GM18505 (cell line): Measurements from ENCODE around the gene USP6NL.

Source experiments
- ATAC-seq: cut with Tn5 transposase; IDR thresholded peaks from one replicate; pipeline ENCODE4 v1.9.1; 2021; ENCODE audit not compliant: unreplicated experiment
- POLR2A ChIP-seq: IDR thresholded peaks from 4 replicates; pipeline ENCODE4 v1.6.1; 2011; ENCODE audit warnings: borderline replicate concordance; ENCODE audit not compliant: insufficient read depth, insufficient read length; ENCODE audit errors: extremely low read depth

The USP6NL gene

DNA sequence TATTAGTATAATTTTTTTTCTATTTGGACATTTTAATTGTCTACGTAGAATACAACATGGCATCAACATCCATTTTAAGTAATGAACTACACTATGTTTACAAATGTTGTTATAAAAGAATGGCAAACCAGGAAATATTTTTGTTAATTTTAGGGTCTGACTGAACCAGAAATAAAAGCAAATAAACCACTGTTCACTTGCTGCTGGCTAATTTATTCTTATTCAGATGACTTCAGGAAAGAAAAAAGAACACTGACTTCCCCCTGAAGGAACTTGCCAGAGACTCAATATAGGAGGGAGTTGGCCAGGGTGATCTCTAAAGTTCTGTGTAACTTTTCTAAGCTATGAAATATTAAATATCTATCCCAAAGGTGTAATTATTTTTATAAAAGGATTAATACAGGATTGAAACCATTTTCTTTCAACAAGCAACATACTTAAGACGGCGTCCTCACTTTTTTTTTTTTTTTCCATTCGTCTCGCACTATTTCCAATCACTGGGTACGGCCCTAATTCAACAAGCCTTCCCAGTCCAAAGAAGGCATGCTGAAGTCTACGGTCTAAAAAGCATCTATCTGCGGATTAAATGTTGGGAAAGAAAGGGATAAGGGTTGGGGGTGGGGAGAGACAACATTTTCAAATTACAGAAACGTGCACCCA, 1.2 kb downstream of the USP6NL start:
- no peak for ATAC-seq
- TF ChIP-seq POLR2A = no peak

DNA sequence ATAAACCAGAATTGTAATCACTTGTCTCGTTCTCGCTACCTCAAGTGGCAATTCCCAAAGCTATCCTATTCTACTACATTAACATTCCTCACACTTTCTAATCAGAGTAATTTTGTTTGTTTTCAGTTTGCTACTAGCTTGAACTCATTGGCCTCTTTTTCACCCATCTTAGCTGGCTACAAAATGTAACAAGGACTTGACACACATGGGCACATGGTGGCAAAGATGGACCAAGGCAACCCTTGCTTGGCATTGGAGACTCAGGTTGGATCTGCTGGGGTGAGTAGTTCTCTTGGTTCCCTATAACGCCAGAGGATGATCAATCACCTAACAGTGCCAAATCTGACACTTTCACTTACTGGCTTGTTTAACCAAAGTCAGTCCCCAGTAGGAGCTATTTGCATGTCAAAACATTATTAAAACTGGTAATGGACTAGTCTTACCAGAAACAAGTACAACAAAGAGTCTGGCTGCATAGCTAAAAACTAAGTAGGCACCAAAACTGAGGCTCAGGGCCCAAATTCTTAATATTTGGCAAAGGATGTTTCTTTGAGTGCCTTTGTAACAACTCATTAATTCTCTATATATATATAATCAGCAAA, 1.9 kb downstream of the USP6NL start:
- TF ChIP-seq POLR2A = peak; percentile 65
- no peak for ATAC-seq

DNA sequence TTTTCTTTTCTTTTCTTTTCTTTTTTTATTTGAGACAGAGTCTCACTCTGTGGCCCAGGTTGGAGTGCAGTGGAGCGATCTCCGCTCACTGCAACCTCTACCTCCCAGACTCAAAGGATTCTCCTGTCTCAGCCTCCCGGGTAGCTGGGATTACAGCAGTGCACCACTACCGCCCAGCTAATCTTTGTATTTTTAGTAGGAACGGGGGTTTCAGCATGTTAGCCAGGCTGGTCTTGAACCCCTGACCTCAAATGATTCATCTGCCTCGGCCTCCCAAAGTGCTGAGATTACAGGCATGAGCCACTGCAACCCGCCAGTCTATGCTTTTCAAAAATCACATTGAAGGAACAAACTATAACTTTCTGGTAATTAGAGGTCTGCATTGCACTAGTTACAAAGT, 2.4 kb downstream of the USP6NL start:
- TF ChIP-seq POLR2A = no peak
- no peak for ATAC-seq

DNA sequence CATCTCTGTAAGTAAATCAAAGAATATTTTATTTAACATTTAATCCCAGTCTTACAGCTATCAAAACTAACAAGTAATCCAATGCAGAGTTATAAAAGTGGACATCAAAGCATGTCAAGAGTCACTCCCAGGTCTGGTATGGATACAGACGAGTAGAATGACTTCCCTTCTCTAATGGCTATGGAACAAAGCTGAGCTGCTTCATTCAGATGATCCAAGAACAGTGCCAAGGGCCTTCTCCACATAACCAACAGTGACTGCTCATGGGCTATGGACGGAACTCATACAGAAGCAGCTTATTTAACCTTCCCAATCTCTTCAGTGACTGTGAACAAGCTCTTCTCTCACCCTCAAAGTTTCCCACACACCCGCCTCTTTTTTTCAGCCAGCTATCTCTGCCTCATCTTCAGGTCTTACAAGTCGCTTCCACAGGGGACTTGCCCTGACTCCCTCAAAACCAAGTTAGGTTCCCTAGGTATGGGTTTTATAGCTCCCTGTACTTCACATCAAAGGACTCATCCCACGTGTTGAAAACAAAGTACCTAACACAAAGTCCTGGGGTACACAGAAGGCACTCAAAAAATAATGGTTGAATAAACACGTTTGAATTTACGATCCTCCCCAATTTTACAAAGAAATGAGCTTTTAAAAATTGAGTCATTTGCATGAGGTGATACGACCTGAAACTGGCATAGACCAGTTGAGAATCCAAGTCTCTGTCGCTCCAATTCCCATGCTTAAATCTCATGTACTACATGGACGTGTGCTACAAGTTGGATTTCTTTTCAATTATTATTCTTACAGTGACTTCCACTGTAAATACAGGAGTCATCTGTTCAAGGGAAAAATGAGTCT, 3.1 kb downstream of the USP6NL start:
- ATAC-seq = no peak
- no peak for TF ChIP-seq POLR2A

DNA sequence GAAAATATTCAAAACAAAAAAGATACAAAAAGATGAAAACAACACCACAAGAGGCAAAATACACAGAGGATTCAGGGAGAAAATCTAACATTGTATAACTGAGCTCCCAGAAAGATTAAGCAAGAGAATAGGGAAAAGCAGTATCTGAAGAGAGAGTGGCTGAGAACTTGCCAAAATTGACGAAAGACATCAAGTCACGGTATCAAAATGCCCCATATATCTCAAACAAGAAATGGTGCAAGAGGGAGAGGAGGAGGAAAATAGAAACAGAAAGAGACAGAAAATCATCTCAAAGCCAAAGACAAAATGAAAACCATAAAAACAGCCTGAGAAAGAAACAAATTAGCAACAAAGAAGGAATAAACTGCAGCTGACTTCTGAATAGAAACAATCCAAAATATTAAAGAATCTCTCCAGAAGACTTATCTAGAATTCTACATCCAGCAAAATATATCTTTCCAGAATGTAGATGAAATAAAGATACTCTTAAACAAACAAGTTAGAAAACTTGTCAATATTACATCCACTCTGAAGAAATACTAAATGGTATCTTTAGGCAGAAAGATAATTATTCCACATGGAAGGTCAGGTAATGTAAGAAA, 5.5 kb downstream of the USP6NL start:
- no peak for ATAC-seq
- TF ChIP-seq POLR2A = no peak

DNA sequence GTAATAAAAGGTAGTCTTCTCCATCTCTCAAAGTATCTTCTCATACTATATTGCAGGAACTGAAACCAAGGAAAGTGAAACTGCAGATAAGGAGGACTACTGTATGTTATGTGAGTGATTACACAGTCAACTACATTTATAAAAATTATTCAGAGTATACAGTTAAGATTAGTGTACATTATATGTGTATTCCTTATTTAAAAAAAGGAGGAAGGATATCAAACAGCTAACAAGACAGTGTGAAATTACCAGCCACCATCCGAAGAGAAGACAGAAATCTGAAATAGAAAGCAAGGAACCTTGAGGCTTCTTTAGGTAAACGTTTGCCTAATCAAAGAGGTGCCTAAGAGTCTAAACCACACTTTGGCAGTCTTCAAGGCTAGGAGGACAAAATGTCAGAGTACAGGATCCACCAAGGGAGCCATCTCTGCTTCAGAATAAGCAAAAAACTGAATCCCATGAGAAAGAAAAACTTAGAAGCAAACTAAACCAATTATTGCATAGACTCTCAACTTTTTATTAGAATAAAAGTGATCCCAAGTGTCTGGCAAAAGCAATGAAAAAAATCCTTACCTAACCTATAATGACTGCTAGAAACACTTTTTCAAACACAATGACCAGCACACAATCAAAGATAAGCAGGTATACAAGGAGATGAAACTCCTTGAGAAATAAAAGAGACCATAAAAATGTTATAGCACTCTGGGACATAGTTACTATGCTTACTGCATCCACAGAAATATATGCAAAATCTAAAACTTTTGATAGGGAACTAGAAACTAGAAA, 6.4 kb downstream of the USP6NL start:
- ATAC-seq = no peak
- no peak for TF ChIP-seq POLR2A

DNA sequence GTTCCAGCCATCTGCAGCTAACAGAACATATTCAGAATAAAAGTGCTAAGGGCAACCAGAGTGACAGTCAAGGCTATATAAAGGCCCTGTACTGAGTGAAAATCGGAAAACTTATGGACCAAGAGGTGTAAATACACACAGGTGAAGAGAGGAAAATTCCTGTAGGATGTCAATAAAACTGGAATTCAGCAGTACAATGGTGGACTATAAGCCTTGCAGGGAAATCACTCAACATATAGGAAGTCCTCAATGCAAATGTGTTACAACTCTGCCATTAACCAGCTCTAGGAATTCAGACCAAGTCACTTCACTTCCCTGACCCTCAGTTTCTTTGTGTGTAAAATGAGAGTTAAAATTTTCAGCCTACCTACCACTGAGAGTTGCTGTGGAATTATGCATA, 7.7 kb downstream of the USP6NL start:
- no peak for ATAC-seq
- TF ChIP-seq POLR2A = no peak

DNA sequence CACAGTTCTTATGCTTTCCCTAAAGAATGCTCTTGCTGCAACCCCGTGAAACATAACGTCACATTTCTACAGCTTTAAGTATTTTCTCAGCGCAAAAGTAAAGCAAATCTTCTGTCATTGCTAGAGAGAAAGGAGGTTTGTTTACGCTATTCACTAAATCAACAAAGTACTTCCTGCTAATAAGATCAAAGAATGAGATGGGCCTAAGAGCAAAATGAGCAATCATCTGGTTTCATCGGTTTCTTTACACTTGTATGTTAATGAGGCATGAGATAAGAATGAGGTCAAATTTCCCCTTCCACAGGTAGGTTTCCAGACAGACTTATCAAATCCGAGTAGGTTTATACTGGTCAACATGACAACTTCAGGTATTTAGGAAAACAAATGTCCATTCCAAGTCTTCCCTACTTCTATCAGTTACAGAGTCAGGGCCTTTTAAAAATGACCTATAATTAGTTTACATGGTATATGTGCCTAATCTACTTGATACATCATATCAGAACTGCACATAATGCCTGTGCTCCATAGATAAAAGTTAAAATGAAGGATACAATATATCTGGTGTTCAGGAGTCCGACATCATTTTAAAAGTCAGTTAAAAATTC, 8.4 kb downstream of the USP6NL start:
- ATAC-seq = peak; percentile 33
- TF ChIP-seq POLR2A = no peak

DNA sequence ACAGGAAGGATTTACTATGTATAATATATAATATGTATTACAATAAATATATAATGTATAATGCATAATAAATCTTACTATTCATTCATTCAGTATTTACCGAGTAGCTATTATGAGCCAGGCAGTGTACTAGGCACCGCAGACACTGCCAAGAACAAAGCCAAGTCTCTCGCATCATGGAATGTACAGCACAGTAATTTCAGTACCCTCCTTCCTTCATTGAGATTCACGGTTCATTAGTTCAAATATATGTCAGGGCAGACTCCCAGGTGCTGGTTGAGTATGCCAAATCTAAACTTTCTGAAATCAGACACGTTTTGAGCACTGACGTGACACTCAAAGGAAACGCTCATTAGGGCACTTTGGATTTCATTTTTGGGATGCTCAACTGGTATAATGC, 9.1 kb downstream of the USP6NL start:
- no peak for TF ChIP-seq POLR2A
- ATAC-seq = peak; percentile 40

DNA sequence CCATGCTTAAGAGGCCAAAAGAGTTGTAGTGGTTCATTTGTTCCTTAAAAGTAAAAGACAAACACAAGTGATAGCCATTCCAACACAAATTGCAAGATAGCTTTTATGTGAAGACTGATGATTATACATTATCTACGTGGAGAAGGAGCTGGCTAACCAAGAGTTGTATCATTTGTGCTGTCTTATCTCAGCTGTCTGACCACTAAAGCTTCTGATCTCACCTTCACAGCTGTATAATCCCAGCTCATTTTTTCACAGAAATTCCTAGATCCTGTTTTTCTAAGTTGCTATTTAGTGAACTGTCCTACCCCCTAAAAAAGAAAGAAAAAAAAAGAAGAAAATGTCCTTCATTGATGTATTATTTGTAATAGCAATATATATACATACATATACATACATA, 9.8 kb downstream of the USP6NL start:
- no peak for TF ChIP-seq POLR2A
- ATAC-seq = no peak

DNA sequence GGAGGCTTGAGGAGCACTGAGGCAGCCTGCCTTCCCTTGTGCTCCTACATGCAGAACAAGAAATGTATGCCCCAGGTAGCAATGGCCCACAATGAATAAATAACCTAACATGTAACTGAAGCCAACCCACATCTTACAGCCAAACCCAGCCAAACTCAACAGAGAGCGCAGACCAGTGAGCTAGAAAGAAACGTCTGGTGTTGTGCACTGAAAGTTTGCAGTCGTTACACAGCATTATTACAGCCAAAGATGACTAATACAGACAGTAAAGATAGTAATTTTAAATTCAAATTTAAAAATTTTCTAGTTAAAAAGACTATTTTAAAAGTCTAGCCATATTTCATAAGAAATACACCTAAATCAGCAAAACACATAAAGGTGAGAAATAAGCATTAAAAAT, 11.2 kb downstream of the USP6NL start:
- no peak for ATAC-seq
- TF ChIP-seq POLR2A = no peak

DNA sequence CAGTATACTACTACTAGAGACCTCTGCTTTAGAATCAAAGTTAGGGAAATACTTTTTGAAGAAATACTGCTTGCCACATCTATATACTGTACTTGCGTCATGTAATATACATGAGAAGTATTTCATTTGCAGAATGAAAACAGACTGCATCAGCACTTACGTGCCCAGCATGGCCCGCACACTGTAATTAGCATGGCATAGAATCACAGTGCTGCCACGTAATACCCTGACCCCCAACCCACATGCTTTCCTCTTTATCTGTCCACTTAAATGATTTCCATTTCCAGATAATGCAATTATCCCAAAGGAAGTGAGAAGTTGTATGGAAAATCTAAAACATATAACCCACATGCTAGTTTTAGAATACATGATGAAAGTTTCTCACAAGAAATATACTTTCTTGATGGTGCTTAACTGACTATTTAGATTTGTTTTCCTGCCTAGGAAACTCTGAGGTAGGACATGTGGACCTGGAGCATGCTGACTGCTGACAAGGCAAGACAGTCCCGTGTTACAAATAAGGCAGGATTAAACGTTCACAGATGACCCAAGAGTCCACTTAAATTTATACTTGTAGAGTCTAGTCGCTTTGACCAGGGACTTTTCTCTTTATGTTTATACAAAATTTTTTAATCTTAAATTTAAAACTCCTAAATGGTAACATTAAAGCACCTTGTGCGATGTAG, 12.6 kb downstream of the USP6NL start:
- no peak for ATAC-seq
- TF ChIP-seq POLR2A = no peak
